HepG2 (cell line): ENCODE data around the gene PLEKHA3. TPM values are rescaled to one million over a fixed set of nuclear protein-coding genes. Genes with fewer than 3 reads are reported as not detected.
A peak's percentile ranks its signal among the peaks of the same experiment; 100 is the strongest.

Experiments used
- DR1 ChIP-seq: sonication (generic); formaldehyde crosslinking; IDR thresholded peaks from 2 replicates; pipeline ENCODE4 v1.8.0; 2021; ENCODE audit warnings: mild to moderate bottlenecking, missing genetic modification reagents, inconsistent platforms
- EHMT2 ChIP-seq: fragments of 200-600 bp; sonication (generic); IDR thresholded peaks from 2 replicates; pipeline ENCODE4 v1.7.0; 2017; ENCODE audit warnings: antibody characterized with exemption, low read depth, low read length, borderline replicate concordance
- HMGA1 ChIP-seq: sonication (generic); formaldehyde crosslinking; conservative IDR thresholded peaks from 2 replicates; pipeline ENCODE4 v1.4.0; 2020; ENCODE audit warnings: missing genetic modification reagents
- KDM3A ChIP-seq: IDR thresholded peaks from 2 replicates; pipeline ENCODE4 v1.6.1; 2018; ENCODE audit warnings: low read depth, missing compliant biosample characterization
- MEF2D ChIP-seq: sonication (generic); formaldehyde crosslinking; IDR thresholded peaks from 2 replicates; pipeline ENCODE4 v1.5.1; 2020; ENCODE audit warnings: mild to moderate bottlenecking, missing genetic modification reagents
- NPAS2 ChIP-seq: sonication (generic); formaldehyde crosslinking; IDR thresholded peaks from 2 replicates; pipeline ENCODE4 v1.8.0; 2022; ENCODE audit warnings: mild to moderate bottlenecking, missing genetic modification reagents, borderline replicate concordance
- PHF20 ChIP-seq: sonication (generic); formaldehyde crosslinking; IDR thresholded peaks from 2 replicates; pipeline ENCODE4 v1.5.0; 2020; ENCODE audit warnings: mild to moderate bottlenecking, missing genetic modification reagents
- RAD51 ChIP-seq: fragments of 450-650 bp; IDR thresholded peaks from 2 replicates; pipeline ENCODE4 v1.6.1; 2016; ENCODE audit warnings: borderline replicate concordance
- SRSF4 ChIP-seq: fragments of 200-400 bp; formaldehyde crosslinking; IDR thresholded peaks from one replicate; pipeline ENCODE4 v1.6.1; 2018; ENCODE audit warnings: mild to moderate bottlenecking, low read depth, low read length, moderate library complexity; ENCODE audit not compliant: poor library complexity, severe bottlenecking
- SRSF9 ChIP-seq: fragments of 200-400 bp; formaldehyde crosslinking; IDR thresholded peaks from 2 replicates; pipeline ENCODE4 v1.6.1; 2018; ENCODE audit warnings: borderline replicate concordance, mild to moderate bottlenecking, low read depth, low read length; ENCODE audit not compliant: insufficient read depth, poor library complexity, severe bottlenecking
- THAP11 ChIP-seq: IDR thresholded peaks from 2 replicates; pipeline ENCODE4 v1.6.1; 2016; ENCODE audit warnings: missing biosample characterization, missing genetic modification reagents
- TMF1 ChIP-seq: sonication (generic); formaldehyde crosslinking; IDR thresholded peaks from 2 replicates; pipeline ENCODE4 v1.8.1; 2022; ENCODE audit warnings: low read depth, missing genetic modification reagents
- ZNF138 ChIP-seq: sonication (generic); formaldehyde crosslinking; IDR thresholded peaks from 2 replicates; pipeline ENCODE4 v1.5.0; 2020; ENCODE audit warnings: mild to moderate bottlenecking, low read depth, missing genetic modification reagents
- ZNF574 ChIP-seq: sonication (generic); formaldehyde crosslinking; IDR thresholded peaks from 2 replicates; pipeline ENCODE4 v1.4.0; 2020; ENCODE audit warnings: missing genetic modification reagents
- ZNF678 ChIP-seq: sonication (generic); formaldehyde crosslinking; IDR thresholded peaks from 2 replicates; pipeline ENCODE4 v1.4.0; 2020; ENCODE audit warnings: mild to moderate bottlenecking, missing genetic modification reagents
- ZNF7 ChIP-seq: IDR thresholded peaks from 2 replicates; pipeline ENCODE4 v1.6.1; 2016; ENCODE audit warnings: missing biosample characterization, missing genetic modification reagents
- ZNF737 ChIP-seq: sonication (generic); formaldehyde crosslinking; IDR thresholded peaks from 2 replicates; pipeline ENCODE4 v1.5.0; 2020; ENCODE audit warnings: missing genetic modification reagents, mild to moderate bottlenecking, borderline replicate concordance
- ZSCAN30 ChIP-seq: sonication (generic); formaldehyde crosslinking; IDR thresholded peaks from 2 replicates; pipeline ENCODE4 v1.5.0; 2020; ENCODE audit warnings: mild to moderate bottlenecking, missing genetic modification reagents
- polyA plus RNA-seq, 8 experiments: library from polyadenylated mRNA; depleted of rRNA in 3 of 8; stranded (reverse) in 7 of 8; unstranded in 1 of 8; fragments of >200 nt; fragmentation: Illumina TruSeq in 4 of 8; extraction: Trizol in 4 of 8; gene quantifications; 2 replicates each; pipeline versions ENCODE4 v1.2.1 to v1.2.3, GENCODE V29; 2011 to 2016; ENCODE audit warnings: low read depth in 4 of 8, missing spikeins in 1 of 8, mixed read lengths in 1 of 8; ENCODE audit not compliant: insufficient read depth in 1 of 8
- total RNA-seq, 5 experiments: library from RNA; depleted of rRNA; stranded (reverse); fragments of >200 nt; fragmentation: Illumina TruSeq; extraction: Trizol; gene quantifications; 2 replicates each; pipeline ENCODE4 v1.2.3, GENCODE V29; 2016; ENCODE audit warnings: low read depth in 1 of 5
- TF ChIP-seq, protein P1 (sequence below): fragments of 450-650 bp; IDR thresholded peaks from 2 replicates; pipeline ENCODE4 v1.6.1; 2016
- TF ChIP-seq, protein P2 (sequence below): sonication (generic); formaldehyde crosslinking; IDR thresholded peaks from 2 replicates; pipeline ENCODE4 v1.4.0; 2020; ENCODE audit warnings: missing genetic modification reagents

PLEKHA3 gene
- total and polyA plus RNA-seq, 2 of the 13 experiments (the other 11 are each of a cell fraction or from before 2014, with no cell fraction given), result 11.7 to 23.1 TPM

DNA sequence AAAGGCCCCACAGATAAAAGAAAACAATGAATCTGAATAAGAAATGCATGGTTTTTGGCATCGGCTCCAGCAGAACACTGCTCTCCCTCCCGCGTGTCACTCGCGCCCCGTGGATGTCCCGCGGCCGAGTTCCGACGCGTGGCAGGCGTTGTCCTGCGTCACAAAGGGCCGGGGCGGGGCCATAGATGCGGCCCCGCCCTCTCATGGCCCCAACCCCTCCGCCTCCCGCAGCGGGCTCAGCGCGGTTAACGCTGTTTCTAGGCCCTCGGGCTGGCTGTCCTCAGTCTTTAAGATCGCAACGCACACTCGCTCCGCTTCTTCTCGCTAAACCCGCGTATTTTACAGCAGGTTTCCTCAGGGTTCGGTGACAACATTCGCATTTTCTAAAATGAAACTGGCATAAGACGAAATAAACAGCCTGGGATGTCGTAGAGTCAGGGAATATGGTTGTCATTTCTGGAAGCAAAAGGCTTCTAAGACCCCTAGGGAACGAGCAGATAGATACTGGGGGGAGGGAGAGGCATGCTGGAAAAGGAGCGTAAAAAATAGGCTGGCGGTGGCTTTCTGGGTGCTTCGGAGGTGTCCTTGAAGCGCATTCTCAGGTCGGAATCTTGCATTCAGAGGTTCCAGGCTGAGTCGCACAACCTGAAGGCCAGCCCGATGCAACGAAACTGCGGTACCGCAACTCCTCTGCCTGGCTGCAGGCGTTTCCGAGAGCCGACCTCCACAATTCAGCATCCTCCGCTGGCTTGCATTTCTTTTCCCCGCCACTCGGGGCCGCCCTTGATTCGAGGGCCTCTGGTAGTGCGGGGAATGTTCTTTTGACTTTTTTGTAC, 1.6 kb upstream of the PLEKHA3 start, which contains the start of gene FKBP7 (continued):
- TF ChIP-seq ZNF138 (no peak), THAP11 (CRISPR knock-in tag) (peak; percentile 32; the same call in 1 of the 2 replicates), KDM3A (peak; percentile 72), PHF20 (CRISPR knock-in tag) (peak; percentile 2; the same call in 1 of the 2 replicates), SRSF4 (no peak), TMF1 (CRISPR knock-in tag) (no peak), ZNF574 (CRISPR knock-in tag) (peak; percentile 72; the same call in 1 of the 2 replicates), MEF2D (CRISPR knock-in tag) (no peak; the same call in 1 of the 2 replicates), HMGA1 (no peak), ZNF737 (CRISPR knock-in tag) (no peak), ZSCAN30 (CRISPR knock-in tag) (no peak), EHMT2 (no peak; the same call in 1 of the 2 replicates), SRSF9 (no peak), NPAS2 (CRISPR knock-in tag) (no peak), ZNF7 (peak; percentile 65; the same call in 1 of the 2 replicates), DR1 (CRISPR knock-in tag) (peak; percentile 39), RAD51 (no peak), ZNF678 (no peak; the same call in 1 of the 2 replicates)
- TF ChIP-seq, protein P1, sequence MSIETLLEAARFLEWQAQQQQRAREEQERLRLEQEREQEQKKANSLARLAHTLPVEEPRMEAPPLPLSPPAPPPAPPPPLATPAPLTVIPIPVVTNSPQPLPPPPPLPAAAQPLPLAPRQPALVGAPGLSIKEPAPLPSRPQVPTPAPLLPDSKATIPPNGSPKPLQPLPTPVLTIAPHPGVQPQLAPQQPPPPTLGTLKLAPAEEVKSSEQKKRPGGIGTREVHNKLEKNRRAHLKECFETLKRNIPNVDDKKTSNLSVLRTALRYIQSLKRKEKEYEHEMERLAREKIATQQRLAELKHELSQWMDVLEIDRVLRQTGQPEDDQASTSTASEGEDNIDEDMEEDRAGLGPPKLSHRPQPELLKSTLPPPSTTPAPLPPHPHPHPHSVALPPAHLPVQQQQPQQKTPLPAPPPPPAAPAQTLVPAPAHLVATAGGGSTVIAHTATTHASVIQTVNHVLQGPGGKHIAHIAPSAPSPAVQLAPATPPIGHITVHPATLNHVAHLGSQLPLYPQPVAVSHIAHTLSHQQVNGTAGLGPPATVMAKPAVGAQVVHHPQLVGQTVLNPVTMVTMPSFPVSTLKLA, result no peak; the same call in 1 of the 2 replicates
- TF ChIP-seq, protein P2, sequence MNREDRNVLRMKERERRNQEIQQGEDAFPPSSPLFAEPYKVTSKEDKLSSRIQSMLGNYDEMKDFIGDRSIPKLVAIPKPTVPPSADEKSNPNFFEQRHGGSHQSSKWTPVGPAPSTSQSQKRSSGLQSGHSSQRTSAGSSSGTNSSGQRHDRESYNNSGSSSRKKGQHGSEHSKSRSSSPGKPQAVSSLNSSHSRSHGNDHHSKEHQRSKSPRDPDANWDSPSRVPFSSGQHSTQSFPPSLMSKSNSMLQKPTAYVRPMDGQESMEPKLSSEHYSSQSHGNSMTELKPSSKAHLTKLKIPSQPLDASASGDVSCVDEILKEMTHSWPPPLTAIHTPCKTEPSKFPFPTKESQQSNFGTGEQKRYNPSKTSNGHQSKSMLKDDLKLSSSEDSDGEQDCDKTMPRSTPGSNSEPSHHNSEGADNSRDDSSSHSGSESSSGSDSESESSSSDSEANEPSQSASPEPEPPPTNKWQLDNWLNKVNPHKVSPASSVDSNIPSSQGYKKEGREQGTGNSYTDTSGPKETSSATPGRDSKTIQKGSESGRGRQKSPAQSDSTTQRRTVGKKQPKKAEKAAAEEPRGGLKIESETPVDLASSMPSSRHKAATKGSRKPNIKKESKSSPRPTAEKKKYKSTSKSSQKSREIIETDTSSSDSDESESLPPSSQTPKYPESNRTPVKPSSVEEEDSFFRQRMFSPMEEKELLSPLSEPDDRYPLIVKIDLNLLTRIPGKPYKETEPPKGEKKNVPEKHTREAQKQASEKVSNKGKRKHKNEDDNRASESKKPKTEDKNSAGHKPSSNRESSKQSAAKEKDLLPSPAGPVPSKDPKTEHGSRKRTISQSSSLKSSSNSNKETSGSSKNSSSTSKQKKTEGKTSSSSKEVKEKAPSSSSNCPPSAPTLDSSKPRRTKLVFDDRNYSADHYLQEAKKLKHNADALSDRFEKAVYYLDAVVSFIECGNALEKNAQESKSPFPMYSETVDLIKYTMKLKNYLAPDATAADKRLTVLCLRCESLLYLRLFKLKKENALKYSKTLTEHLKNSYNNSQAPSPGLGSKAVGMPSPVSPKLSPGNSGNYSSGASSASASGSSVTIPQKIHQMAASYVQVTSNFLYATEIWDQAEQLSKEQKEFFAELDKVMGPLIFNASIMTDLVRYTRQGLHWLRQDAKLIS (CRISPR knock-in tag), result no peak
